Measurements from ENCODE around the gene WDFY3.

DNA sequence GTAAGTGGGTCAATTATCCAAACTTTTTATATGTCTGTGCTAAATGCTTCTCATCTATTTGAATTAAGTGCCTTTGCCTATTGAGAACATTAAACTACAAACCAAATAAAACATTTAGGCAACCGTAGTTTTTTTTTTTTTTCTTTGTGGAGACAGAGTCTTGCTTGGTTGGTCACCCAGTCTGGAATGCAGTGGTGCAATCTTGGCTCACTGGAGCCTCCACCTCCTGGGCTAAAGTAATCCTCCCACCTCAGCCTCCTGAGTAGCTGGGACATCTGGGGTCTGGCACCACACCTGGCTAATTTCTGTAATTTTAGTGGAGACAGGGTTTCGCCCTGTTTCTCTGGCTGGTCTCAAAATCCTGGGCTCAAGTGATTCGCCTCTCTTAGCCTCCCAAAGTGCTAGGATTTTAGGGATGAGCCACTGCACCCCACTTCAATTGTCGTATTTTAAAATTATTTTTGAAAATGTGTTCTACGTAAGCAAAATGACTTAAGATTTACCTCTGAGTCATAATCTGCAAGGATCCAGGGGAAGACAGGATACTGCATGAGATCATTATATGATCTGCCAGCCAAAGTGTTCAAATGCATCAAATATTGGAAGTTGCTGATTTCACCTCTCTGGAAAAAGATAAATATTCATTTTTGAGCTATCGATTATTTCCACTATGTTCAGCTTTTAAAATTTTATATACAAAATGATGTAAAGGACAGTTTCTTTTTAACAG lies 257.9 kb downstream of the WDFY3 start:
- TF ChIP-seq, protein P1, sequence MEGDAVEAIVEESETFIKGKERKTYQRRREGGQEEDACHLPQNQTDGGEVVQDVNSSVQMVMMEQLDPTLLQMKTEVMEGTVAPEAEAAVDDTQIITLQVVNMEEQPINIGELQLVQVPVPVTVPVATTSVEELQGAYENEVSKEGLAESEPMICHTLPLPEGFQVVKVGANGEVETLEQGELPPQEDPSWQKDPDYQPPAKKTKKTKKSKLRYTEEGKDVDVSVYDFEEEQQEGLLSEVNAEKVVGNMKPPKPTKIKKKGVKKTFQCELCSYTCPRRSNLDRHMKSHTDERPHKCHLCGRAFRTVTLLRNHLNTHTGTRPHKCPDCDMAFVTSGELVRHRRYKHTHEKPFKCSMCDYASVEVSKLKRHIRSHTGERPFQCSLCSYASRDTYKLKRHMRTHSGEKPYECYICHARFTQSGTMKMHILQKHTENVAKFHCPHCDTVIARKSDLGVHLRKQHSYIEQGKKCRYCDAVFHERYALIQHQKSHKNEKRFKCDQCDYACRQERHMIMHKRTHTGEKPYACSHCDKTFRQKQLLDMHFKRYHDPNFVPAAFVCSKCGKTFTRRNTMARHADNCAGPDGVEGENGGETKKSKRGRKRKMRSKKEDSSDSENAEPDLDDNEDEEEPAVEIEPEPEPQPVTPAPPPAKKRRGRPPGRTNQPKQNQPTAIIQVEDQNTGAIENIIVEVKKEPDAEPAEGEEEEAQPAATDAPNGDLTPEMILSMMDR (IDR thresholded peaks at IDR 0.05), result no peak
- no peak for TF ChIP-seq POLR2A (IDR thresholded peaks at IDR 0.05)

Data from stomach (tissue), 4 donors.